HG03095 (cell line): ENCODE measurements around the gene NACC2.

Experiments
- ATAC-seq: cut with Tn5 transposase; IDR thresholded peaks from one replicate; pipeline ENCODE4 v1.9.1; 2021; ENCODE audit warnings: moderate library complexity; ENCODE audit not compliant: unreplicated experiment

The NACC2 gene

GRCh38 chr9:136093995-136094881 lies 851 bp downstream of the NACC2 start:
- ATAC-seq, result no peak

- no peak for ATAC-seq
Observed at GRCh38 chr9:136093346-136093986, 1.6 kb downstream of the NACC2 start.

DNA sequence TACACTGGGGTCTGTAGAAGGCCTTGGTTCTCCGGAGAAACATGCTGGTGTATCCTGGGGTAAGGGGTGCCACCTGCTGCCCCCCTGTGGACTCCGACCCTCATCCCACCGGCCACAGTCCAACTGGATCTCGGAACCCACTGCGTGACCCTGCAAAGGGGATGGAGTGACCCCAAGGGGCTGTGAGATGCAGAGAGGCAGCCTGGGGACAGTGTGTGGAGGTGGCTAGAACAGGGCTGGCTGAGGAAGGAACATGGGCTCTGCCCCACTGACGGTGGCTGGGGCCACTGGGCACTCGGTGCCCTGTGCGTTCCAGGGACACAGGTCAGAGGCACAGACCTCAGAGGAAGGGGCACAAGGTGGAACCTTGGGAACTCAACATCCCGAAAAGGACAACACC lies 2.3 kb downstream of the NACC2 start:
- ATAC-seq, result no peak

DNA sequence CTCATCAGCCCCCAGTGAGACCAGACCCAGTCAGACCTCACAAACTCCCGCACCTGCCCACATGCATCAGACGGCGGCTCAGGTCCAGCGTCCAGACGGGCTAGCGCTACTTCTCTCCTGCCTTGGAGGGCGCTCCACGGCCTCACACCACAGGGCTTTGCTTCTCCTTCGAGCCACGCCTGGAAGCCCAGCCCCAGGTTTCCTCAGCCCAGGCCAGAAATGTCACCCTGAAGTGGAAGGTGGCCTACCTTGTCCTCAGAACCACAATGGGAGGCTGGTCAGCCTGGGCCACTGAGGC lies 2.8 kb downstream of the NACC2 start:
- no peak for ATAC-seq

DNA sequence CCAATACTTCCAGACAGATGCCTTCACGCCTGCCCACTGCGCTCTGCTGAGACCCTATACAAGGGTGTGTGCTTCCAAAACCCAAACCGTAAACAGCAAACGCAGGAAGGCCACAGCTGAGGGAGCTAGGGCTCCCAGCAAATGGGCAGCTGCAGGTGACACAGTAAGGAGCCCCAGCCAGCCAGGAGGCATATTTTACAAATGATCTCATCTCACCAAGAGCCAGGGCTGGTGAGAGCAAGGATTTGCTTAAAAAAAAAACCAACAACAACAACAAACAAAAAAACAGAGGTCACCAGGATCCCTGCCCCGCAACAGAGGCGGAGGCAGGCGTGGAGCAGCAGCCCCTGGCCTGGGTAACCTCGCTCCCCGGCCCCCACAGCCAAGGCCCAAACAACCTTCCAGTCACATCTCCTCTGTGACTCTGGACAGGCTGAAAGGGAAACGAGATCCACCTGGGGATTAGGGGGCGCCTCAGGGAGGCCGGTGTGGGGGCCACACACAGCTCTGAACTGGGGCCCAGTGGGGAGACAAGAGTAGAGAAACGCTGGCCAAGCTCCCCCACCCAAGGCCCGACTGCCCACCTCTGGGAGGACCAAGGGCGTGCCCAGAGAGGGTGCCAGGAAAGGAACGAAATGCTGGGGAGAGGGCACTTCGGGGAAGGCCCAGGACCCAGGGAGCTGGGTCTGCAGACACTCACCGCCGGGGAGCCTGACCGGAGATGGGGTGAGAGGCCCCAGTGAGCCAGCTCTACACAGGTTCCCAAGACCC lies 3.3 kb downstream of the NACC2 start:
- ATAC-seq, result no peak

GRCh38 chr9:136090768-136091581 lies 4.1 kb downstream of the NACC2 start:
- ATAC-seq, result no peak

DNA sequence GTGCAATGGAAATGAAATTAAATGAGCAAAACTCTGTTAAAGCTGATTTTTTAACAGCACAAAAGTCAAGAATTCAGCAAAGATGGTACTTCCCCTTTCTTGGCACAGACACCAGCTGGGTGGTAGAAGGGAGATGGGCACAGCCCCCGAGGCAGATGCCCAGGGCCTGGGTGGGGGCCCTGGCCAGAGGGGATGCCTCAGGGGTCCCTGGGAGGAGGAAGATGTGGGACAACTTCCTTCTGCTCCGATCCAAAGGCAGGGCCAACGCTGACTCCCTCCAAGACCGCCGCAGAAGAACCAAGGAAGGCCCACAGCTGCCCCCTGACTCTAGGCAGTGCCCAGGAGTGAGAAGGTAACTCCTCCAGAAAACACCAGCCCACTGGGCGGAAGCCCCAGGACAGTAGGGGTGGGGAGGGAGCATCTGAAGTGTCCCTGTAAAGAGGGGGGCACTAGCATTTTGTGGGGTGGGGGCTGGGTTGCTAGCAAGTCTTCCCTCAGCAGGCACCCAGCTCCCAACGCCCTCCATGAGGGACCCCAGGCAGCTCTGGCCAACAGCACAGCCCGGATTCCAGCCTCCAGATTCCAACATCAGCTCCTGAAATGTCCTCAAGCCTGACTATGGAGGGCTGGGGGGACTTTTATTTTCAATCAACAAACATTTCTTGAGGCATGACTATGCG lies 4.9 kb downstream of the NACC2 start:
- no peak for ATAC-seq

DNA sequence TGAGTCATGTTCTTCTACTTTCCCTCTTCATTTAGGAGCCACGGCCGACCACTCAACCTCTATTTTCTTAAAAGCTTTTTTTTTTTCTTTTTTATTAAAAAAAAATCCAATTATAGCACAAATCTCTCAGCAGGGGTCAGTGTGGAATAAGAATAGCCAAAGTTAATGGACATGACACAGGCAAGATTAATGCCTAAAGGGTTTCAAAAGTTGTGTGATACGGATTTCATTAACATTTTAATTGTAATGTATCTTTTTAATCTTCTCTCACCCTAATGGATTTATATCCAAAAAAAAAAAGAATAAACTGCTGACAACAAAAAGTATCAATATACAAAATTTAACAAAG lies 5.4 kb downstream of the NACC2 start:
- ATAC-seq, result no peak

GRCh38 chr9:136088939-136089696 lies 6.0 kb downstream of the NACC2 start:
- ATAC-seq, result no peak

- no peak for ATAC-seq
Observed at GRCh38 chr9:136088481-136088938, 6.6 kb downstream of the NACC2 start.

- ATAC-seq, result no peak
Observed at GRCh38 chr9:136087741-136088480, 7.2 kb downstream of the NACC2 start.

DNA sequence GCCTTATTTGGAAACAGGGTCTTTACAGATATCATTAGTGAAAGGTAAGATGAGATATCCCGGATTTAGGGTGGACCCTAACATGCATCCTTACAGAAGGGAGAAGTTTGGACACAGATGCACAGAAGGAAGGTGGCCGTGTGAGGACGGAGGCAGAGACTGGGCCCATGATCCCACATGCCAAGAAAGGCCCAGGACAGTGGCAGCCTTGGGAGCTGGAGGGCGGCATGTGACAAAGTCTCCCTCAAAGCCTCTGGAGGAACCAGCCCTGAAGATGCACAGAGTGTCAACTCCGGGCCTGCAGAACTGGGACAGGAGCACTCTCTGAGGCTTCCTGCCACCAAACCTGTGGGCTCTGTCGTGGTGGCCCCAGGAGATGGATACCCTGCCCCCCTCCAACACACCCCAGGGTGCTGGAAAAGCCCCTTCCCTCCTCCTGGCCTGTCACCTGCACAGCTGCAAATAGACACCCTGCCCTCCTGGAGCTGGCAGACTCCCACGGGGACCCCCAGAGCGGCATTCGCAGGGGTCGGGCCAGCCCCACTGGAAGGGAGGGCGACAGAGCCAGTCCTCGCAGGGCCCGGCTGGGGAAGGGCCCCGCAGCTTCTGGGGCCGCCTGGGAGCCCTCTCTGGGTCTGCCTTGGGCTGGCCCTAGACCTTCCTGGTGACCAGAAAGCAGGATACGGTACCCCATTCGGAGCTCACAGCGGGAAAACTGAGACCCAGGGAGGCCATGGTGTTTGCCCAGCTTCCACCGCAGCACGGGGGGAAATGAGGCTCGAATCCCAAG lies 7.9 kb downstream of the NACC2 start:
- ATAC-seq, result no peak

GRCh38 chr9:136086213-136086881 lies 8.7 kb downstream of the NACC2 start:
- no peak for ATAC-seq

GRCh38 chr9:136085815-136086212 lies 9.3 kb downstream of the NACC2 start:
- ATAC-seq, result no peak

DNA sequence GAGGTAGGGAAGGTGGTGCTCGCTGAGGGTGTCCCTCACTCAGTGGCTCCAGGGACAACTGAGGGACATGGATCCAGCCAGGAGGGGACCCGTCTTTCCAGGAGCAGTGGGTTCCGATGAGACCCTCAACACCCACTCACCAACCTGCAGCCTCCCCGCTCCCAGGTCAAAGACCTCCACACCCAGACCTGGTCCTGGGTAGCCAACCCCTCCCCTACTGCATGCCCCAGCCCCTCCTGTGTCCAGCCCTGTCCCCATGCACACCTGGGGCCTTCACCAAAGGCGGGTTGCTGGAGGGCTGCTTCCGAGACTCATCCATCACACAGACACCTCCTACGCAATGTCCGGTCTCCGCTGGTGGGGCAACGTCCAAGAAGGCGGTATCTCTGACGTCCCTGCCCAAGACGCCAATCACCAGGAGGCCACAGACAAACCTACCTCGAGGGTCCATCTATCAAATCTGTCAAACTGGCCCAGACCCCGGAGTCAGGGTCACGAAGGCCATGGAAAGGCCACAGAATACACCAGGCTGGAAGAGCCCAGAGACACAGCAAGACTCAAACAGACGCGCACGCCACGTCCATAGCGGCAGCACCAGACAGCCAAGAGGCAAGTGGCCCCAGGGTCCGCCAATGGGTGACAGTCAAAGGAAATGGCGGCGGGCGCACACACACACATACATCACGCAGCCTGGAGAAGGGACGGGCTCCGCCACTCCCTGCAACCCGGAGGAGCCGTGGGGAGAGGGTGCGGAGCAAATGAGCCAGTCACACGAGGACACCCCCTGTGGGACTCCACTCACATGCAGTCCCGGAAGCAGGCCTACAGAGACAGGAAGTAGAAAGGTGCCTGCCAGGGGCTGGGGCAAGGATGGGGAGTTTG lies 10.8 kb downstream of the NACC2 start:
- ATAC-seq, result no peak

GRCh38 chr9:136083558-136084062 lies 11.5 kb downstream of the NACC2 start:
- no peak for ATAC-seq
